Epithelial cell of proximal tubule (primary cell): ENCODE data around the gene PRTFDC1. TPM values are rescaled to one million over a fixed set of nuclear protein-coding genes. Genes with fewer than 3 reads are reported as not detected.

Source experiments
- DNase-seq: peaks from one replicate; pipeline ENCODE4 v3.0.0-alpha.2; 2011; ENCODE audit warnings: low read depth
- H3K4me3 ChIP-seq: 2 replicates; pipeline ENCODE4 v1.5.1; 2011; ENCODE audit warnings: low read depth, mild to moderate bottlenecking, low read length
- CTCF ChIP-seq: conservative IDR thresholded peaks from 2 replicates; pipeline ENCODE4 v1.5.1; 2012; ENCODE audit warnings: low read depth, mild to moderate bottlenecking, low read length
- total RNA-seq: library from RNA; depleted of rRNA; stranded (reverse); fragments of >200 nt; gene quantifications from 2 replicates; pipeline ENCODE4 v1.2.3, GENCODE V29; 2015

PRTFDC1 gene
- total RNA-seq, 1 donor from 2014 or later = 25.7 TPM

- no peak for TF ChIP-seq CTCF
- H3K4me3 ChIP-seq = no peak overlapping the region
- no peak for DNase-seq
Observed at GRCh38 chr10:24849501-24850299, 102.7 kb downstream of the PRTFDC1 start.

GRCh38 chr10:24849051-24849450, 103.4 kb downstream of the PRTFDC1 start:
- no peak overlapping the region for H3K4me3 ChIP-seq
- TF ChIP-seq CTCF = no peak
- no peak for DNase-seq

GRCh38 chr10:24848195-24848594, 104.2 kb downstream of the PRTFDC1 start:
- H3K4me3 ChIP-seq = no peak overlapping the region
- no peak for TF ChIP-seq CTCF
- DNase-seq = no peak

- TF ChIP-seq CTCF = no peak
- no peak for DNase-seq
- H3K4me3 ChIP-seq = no peak overlapping the region
Observed at GRCh38 chr10:24847112-24848070, 105.0 kb downstream of the PRTFDC1 start.

GRCh38 chr10:24844742-24845141, 107.7 kb downstream of the PRTFDC1 start:
- H3K4me3 ChIP-seq = no peak overlapping the region
- TF ChIP-seq CTCF = no peak
- no peak for DNase-seq

- no peak overlapping the region for H3K4me3 ChIP-seq
- DNase-seq = no peak
- no peak for TF ChIP-seq CTCF
Observed at GRCh38 chr10:24843256-24843655, 109.2 kb downstream of the PRTFDC1 start.
